GM10847 (cell line): ENCODE measurements around the gene DNAJB5.

ENCODE experiments used
- POLR2A ChIP-seq: IDR thresholded peaks from 2 replicates; pipeline ENCODE4 v1.6.1; 2011; ENCODE audit not compliant: insufficient read length; ENCODE audit errors: extremely low read depth

DNAJB5 gene

GRCh38 chr9:34993502-34994259, 4.1 kb downstream of the DNAJB5 start:
- TF ChIP-seq POLR2A = no peak

- TF ChIP-seq POLR2A = no peak
Observed at GRCh38 chr9:34994260-34994899, 4.8 kb downstream of the DNAJB5 start.

- TF ChIP-seq POLR2A = no peak
Observed at GRCh38 chr9:34994900-34995669, 5.5 kb downstream of the DNAJB5 start.

- no peak for TF ChIP-seq POLR2A
Observed at GRCh38 chr9:34995670-34996060, 6.1 kb downstream of the DNAJB5 start.

- TF ChIP-seq POLR2A = no peak
Observed at GRCh38 chr9:34996181-34996904, 6.8 kb downstream of the DNAJB5 start.

GRCh38 chr9:34996905-34997279, 7.3 kb downstream of the DNAJB5 start:
- TF ChIP-seq POLR2A = no peak

GRCh38 chr9:34997379-34997781, 7.8 kb downstream of the DNAJB5 start:
- no peak for TF ChIP-seq POLR2A

- no peak for TF ChIP-seq POLR2A
Observed at GRCh38 chr9:34998266-34998665, 8.7 kb downstream of the DNAJB5 start.

- TF ChIP-seq POLR2A = no peak
Observed at GRCh38 chr9:34999576-34999975, 10.0 kb downstream of the DNAJB5 start.

GRCh38 chr9:35000535-35001284, 11.2 kb downstream of the DNAJB5 start:
- no peak for TF ChIP-seq POLR2A

- no peak for TF ChIP-seq POLR2A
Observed at GRCh38 chr9:35001285-35001677, 11.7 kb downstream of the DNAJB5 start.

GRCh38 chr9:35001803-35002502, 12.4 kb downstream of the DNAJB5 start:
- TF ChIP-seq POLR2A = no peak

- no peak for TF ChIP-seq POLR2A
Observed at GRCh38 chr9:35002623-35003022, 13.1 kb downstream of the DNAJB5 start.

GRCh38 chr9:35010351-35010958, 20.9 kb downstream of the DNAJB5 start:
- no peak for TF ChIP-seq POLR2A

- no peak for TF ChIP-seq POLR2A
Observed at GRCh38 chr9:35014517-35014916, 25.0 kb downstream of the DNAJB5 start.
